ENCODE measurements around the gene PPP4R1.

The PPP4R1 gene

DNA sequence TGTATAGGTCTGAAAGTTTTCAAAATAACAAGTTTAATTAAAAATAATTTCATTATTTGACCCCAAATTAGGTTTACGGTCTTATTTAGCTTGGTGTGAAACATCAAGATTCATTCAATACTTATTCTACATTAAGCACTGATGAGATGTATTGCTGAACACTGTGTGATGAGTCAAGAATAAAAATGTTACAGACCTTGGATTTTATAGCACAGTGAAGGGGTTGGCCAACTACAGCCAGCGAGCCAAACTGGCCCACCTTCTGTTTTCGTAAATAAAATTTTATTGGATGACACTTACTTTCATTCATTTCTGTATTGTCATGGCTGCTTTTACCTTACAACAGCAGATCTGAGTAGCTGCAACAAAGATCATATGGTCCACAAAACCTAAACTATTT, 8.3 kb downstream of the PPP4R1 start:
- H3K4me1 ChIP-seq: peaks cover 0 to 35% (median 9%) of the 10 kb centered on the region in 10 experiments; a peak in 15 of 20 replicates
- H3K9me3 ChIP-seq (replicated peaks in 1 of 11): peaks cover 19 to 30% (median 23%) of the 10 kb centered on the region in 11 experiments
- no peak overlapping the region for H3K4me2 ChIP-seq
- peaks cover 36 to 67% (median 53%) of the 10 kb centered on the region in 11 experiments for H3K36me3 ChIP-seq
- no peak for TF ChIP-seq Cebpa-rat (IDR thresholded peaks at IDR 0.05)
- no peak overlapping the region for H3K27ac ChIP-seq
- H3K4me3 ChIP-seq: no peak overlapping the region
- no peaks in the 10 kb centered on the region for H3K27me3 ChIP-seq
- peaks cover 38 to 86% (median 69%) of the 10 kb centered on the region in 11 experiments; a peak in 21 of 22 replicates for H4K20me1 ChIP-seq
- H3K9ac ChIP-seq: no peak overlapping the region

DNA sequence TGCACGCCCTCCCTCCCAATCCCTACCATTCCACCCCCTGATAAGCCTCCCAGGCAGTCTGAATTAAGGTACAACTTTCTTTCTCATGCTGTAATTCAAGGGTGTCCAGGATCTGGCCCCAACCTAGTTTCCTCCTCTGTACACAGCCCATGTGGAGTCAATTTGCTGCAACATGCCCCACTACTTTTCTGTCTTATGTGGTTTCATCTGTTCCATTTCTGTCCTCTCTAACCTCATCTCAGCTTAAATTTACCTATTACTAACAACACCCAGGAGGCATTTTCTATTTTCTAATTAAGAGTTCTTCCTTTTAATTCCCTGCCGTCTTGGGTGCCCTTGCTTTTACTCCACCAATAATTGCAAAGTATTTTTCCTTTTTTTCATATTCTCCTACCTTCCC, 10.0 kb downstream of the PPP4R1 start:
- Histone ChIP-seq H3K9me3 (replicated peaks in 1 of 11) (peaks cover 36 to 46% (median 40%) of the 10 kb centered on the region in 11 experiments), H4K20me1 (peaks cover 26 to 80% (median 54%) of the 10 kb centered on the region in 11 experiments; a peak in 21 of 22 replicates), H3K4me3 (no peak overlapping the region), H3K27ac (no peak overlapping the region), H3K27me3 (no peaks in the 10 kb centered on the region), H3K4me2 (peak overlapping the region in 5 of 11 experiments; percentile 15 to 56 (median 22); a peak in 7 of 22 replicates), H3K9ac (no peak overlapping the region), H3K4me1 (peaks cover 0 to 19% (median 9%) of the 10 kb centered on the region in 10 experiments; a peak in 14 of 20 replicates), H3K36me3 (peaks cover 38 to 70% (median 54%) of the 10 kb centered on the region in 11 experiments)
- no peak for TF ChIP-seq Cebpa-rat (IDR thresholded peaks at IDR 0.05)

DNA sequence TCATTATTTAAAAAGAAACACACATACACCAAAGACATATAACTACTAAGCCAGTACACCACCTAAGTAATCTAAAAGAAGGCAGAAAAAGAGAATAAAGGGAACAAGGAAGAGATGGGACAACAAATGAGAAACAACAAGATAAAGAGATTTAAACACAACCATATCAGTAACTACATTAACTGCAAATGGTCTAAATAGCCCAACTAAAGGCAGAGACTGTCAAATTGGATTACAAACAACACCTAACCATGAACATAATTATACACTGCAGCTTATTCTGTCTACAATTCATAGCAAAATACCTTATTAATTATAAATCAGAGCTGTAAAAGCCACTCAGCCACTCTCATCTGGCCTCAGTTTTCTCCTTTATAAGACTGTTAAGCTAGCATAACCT, 15.0 kb downstream of the PPP4R1 start:
- Histone ChIP-seq H3K9me3 (replicated peaks in 1 of 11) (peaks cover 54 to 69% (median 64%) of the 10 kb centered on the region in 11 experiments), H3K9ac (no peak overlapping the region), H3K27me3 (no peaks in the 10 kb centered on the region), H3K4me3 (no peak overlapping the region), H3K4me2 (no peak overlapping the region), H3K27ac (no peak overlapping the region), H3K36me3 (peaks cover 46 to 91% (median 68%) of the 10 kb centered on the region in 11 experiments), H4K20me1 (peaks cover 6 to 79% (median 31%) of the 10 kb centered on the region in 11 experiments; a peak in 17 of 22 replicates), H3K4me1 (peaks cover 0 to 28% (median 2%) of the 10 kb centered on the region in 10 experiments; a peak in 12 of 20 replicates)
- no peak for TF ChIP-seq Cebpa-rat (IDR thresholded peaks at IDR 0.05)

DNA sequence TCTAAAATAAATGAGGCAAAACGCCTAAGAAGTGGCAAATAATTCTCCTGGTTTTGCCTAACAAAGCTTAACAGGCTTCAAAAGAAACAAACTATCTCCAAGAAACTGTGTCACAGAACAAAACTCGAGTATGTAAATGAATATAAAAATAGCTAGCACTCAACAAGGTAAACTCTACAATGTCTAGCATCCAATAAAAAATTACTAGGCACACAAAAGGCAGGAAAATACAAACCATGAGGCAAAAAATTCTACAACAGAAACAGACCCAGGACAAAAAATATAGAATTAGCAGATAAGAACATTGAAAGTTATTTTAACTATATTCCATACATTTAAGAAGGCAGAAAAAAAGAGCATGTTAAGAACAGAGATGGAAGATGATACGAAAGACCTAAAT, 16.8 kb downstream of the PPP4R1 start:
- no peak for TF ChIP-seq Cebpa-rat (IDR thresholded peaks at IDR 0.05)
- Histone ChIP-seq H3K9ac (no peak overlapping the region), H3K36me3 (peaks cover 47 to 99% (median 75%) of the 10 kb centered on the region in 11 experiments), H3K4me1 (peaks cover 0 to 28% (median 0%) of the 10 kb centered on the region in 10 experiments; a peak in 4 of 20 replicates), H3K27me3 (no peaks in the 10 kb centered on the region), H3K4me3 (no peak overlapping the region), H4K20me1 (peaks cover 6 to 80% (median 27%) of the 10 kb centered on the region in 11 experiments; a peak in 16 of 22 replicates), H3K27ac (no peak overlapping the region), H3K4me2 (no peak overlapping the region), H3K9me3 (replicated peaks in 1 of 11) (peaks cover 51 to 60% (median 58%) of the 10 kb centered on the region in 11 experiments)

DNA sequence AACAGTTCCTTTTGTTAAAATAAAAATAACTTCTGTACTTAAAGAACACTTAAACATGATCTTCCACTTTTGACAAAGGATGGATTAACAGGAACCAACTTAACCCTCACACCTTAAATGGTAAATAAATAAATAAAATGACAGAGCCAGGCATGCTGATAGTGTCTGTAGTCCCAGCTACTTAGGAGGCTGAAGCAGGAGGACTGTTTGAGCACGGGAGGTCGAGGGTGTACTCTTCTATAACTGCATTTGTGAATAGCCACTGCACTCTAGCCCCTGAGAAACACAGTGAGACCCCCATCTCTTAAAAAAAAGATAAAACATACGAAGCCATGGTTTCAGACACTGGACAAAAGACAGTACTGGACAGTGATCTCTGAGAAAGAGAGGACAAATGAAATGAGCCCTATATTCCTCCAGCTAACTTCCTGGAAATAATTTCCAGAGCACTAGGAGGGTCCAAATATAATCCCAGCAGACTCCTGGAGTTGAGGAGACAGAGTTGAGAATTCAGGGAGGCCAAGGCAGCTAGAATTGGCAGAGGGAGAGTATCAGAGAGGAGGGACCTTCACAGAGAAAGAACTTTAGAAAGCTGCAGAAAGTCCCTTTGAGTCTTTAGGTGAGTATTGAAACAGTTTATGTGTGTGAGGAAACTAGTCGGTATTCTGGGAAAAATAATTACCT, 17.4 kb downstream of the PPP4R1 start:
- H3K27me3 ChIP-seq: no peaks in the 10 kb centered on the region
- peaks cover 44 to 53% (median 52%) of the 10 kb centered on the region in 11 experiments for H3K9me3 ChIP-seq (replicated peaks in 1 of 11)
- no peak overlapping the region for H3K27ac ChIP-seq
- no peak overlapping the region for H3K9ac ChIP-seq
- H3K4me3 ChIP-seq: no peak overlapping the region
- TF ChIP-seq Cebpa-rat (IDR thresholded peaks at IDR 0.05): no peak
- H4K20me1 ChIP-seq: peaks cover 6 to 79% (median 27%) of the 10 kb centered on the region in 11 experiments; a peak in 16 of 22 replicates
- H3K4me2 ChIP-seq: 0 out of 22 replicates have a peak overlapping the region, but pooled peaks of 3 of the 11 experiments have one; percentile 1 to 19 (median 1)
- H3K36me3 ChIP-seq: peaks cover 49 to 99% (median 78%) of the 10 kb centered on the region in 11 experiments
- H3K4me1 ChIP-seq: peaks cover 0 to 28% (median 0%) of the 10 kb centered on the region in 10 experiments; a peak in 4 of 20 replicates

DNA sequence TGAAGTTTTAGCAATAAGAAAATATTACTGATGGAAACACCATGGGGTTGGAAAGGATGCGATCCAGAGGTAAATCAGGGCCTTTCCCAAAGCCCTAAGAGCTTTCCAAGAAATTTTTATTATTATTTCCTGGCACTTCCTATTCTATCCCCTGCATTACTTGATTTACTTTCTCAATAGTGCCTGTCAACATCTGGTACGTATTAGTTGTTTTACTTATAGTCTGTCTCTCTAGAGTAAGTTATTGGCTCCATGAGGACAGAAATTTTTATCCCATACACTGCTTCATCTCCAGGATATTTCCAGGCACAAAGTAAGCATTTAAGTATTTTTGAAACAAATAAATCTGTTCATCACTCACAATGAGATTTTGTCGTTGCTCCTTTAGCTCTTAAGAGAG, 18.1 kb downstream of the PPP4R1 start:
- H3K4me3 ChIP-seq: no peak overlapping the region
- peaks cover 0 to 28% (median 0%) of the 10 kb centered on the region in 10 experiments; a peak in 4 of 20 replicates for H3K4me1 ChIP-seq
- peaks cover 6 to 79% (median 29%) of the 10 kb centered on the region in 11 experiments; a peak in 16 of 22 replicates for H4K20me1 ChIP-seq
- H3K36me3 ChIP-seq: peaks cover 50 to 99% (median 79%) of the 10 kb centered on the region in 11 experiments
- no peak overlapping the region for H3K27ac ChIP-seq
- H3K9me3 ChIP-seq (replicated peaks in 1 of 11): peaks cover 37 to 46% (median 44%) of the 10 kb centered on the region in 11 experiments
- H3K4me2 ChIP-seq: no peak overlapping the region
- no peak overlapping the region for H3K9ac ChIP-seq
- no peak for TF ChIP-seq Cebpa-rat (IDR thresholded peaks at IDR 0.05)
- no peaks in the 10 kb centered on the region for H3K27me3 ChIP-seq

DNA sequence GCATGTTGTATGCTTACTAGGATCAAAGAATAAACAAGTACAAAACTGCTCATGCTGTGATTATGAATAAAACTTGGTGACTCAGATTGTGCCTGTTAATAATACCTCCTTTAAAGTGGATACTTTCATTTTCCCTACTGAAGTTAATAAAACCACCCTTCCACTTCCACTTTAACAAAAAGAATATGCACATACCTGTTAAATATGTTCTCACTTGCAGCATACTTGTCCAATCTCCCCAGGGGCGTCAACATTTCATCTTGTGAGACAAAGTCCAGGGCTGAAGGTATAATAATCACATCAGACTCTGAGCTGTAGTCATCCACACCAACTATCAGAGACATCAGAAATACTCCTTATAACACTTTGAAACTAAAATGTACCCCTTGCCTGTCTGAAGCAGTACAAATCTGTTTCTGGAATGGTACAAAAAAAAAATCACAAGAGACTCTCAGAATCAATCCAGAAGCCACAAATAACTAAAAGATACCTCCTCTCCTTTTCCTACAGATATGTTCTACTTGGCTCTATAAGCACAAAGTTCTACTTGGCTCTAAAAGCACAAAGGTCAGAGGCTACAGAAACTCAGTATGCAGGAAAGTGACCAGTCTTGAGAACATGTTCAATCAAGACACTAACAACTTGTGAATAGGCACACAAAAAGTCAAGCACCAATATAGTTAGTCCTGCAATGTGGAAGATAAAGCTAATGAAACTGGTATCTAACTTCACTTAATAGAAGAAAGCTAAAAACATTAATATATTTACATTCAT, 19.3 kb downstream of the PPP4R1 start:
- Histone ChIP-seq H3K27me3 (no peaks in the 10 kb centered on the region), H4K20me1 (peaks cover 6 to 87% (median 29%) of the 10 kb centered on the region in 11 experiments; a peak in 16 of 22 replicates), H3K4me3 (no peak overlapping the region), H3K36me3 (peaks cover 52 to 99% (median 79%) of the 10 kb centered on the region in 11 experiments), H3K9ac (no peak overlapping the region), H3K4me1 (peaks cover 0 to 28% (median 0%) of the 10 kb centered on the region in 10 experiments; a peak in 4 of 20 replicates), H3K4me2 (peak overlapping the region in 1 of 11 experiments; percentile 33; a peak in 3 of 22 replicates), H3K9me3 (replicated peaks in 1 of 11) (peaks cover 25 to 34% (median 32%) of the 10 kb centered on the region in 11 experiments), H3K27ac (no peak overlapping the region; a peak in 1 of 22 replicates)
- TF ChIP-seq Cebpa-rat (IDR thresholded peaks at IDR 0.05): no peak

DNA sequence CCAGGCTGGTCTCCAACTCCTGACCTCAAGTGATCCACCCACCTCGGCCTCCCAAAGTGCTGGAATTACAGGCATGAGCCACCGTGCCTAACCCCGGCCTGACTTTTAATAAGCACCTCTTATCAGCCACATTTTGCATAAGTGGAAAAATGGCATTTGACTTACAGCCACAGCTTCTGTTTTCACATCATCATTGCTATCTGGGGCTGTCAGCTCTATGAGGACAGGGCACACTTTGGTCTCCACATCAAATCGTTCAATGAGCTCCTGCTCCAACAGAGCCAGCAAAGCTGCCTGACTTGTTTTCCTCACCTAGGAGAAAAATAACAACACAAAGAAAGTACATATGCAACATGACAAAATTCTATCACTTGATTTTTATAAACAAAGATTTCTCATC, 26.4 kb downstream of the PPP4R1 start:
- no peak for TF ChIP-seq Cebpa-rat (IDR thresholded peaks at IDR 0.05)
- Histone ChIP-seq H3K9me3 (replicated peaks in 1 of 11) (peaks cover 0 to 6% (median 0%) of the 10 kb centered on the region in 11 experiments; a peak in 8 of 22 replicates), H3K9ac (no peak overlapping the region), H3K4me1 (no peaks in the 10 kb centered on the region), H3K36me3 (peaks cover 78 to 100% (median 95%) of the 10 kb centered on the region in 11 experiments), H3K4me2 (no peak overlapping the region), H3K27ac (no peak overlapping the region), H3K27me3 (no peaks in the 10 kb centered on the region), H4K20me1 (peaks cover 0 to 60% (median 0%) of the 10 kb centered on the region in 11 experiments; a peak in 6 of 22 replicates), H3K4me3 (no peak overlapping the region)

All from BLaER1 treated with 17β-estradiol and CSF1 and Interleukin-3, amounts not matched to agents 10 nM and 100 nM (cell line).